ENCODE results near the gene LTBR.

DNA sequence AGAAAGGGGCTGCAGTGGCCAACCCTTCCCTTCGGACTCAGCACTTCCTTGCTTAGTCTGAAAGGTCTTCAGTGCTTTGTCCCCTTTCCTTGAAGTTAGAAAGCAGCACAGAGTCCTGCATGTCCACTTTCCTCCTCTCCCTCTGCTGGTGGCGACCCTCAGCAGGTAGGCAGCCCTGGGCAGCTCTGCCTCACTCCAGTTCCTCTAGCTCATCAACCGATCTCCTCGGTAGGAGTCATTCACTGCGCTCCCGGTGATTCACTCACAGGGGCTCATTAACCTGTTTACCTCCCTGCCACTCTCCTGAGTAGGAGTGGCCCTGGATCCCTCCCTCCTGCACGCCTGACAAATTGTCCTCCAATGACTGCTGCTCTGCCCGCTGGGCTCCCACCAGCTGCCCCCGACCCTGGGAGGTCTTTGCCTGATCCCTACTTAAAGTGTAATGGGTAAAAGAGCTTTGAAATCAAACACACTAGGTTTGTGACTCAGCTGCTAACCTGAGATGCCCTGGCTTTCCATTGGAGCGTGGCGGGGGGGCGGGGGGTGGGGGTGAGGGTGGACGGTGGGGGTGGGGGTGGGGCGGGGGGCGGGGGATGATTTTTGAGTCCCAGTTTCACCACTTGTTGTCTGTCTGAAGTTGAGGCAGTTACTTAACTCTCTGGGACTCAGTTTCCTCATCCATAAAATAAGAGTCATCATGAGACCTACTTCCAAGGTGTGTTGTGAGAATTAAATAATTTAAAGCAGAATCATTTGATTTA, 12.8 kb upstream of the LTBR start:
- TF ChIP-seq, protein P1, sequence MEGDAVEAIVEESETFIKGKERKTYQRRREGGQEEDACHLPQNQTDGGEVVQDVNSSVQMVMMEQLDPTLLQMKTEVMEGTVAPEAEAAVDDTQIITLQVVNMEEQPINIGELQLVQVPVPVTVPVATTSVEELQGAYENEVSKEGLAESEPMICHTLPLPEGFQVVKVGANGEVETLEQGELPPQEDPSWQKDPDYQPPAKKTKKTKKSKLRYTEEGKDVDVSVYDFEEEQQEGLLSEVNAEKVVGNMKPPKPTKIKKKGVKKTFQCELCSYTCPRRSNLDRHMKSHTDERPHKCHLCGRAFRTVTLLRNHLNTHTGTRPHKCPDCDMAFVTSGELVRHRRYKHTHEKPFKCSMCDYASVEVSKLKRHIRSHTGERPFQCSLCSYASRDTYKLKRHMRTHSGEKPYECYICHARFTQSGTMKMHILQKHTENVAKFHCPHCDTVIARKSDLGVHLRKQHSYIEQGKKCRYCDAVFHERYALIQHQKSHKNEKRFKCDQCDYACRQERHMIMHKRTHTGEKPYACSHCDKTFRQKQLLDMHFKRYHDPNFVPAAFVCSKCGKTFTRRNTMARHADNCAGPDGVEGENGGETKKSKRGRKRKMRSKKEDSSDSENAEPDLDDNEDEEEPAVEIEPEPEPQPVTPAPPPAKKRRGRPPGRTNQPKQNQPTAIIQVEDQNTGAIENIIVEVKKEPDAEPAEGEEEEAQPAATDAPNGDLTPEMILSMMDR (conservative IDR thresholded peaks at IDR 0.05; ENCODE audit: low read depth, low read length): peak; percentile 36
- TF ChIP-seq RCOR1 (IDR thresholded peaks at IDR 0.05; ENCODE audit: insufficient replicate concordance, low read length) (no peak), RAD21 (IDR thresholded peaks at IDR 0.05; ENCODE audit: low read length) (peak; percentile 42), MAFK (IDR thresholded peaks at IDR 0.05; ENCODE audit: low read depth, low read length) (no peak), POLR2A (IDR thresholded peaks at IDR 0.05; ENCODE audit: low read depth, low read length) (no peak)
- TF ChIP-seq, protein P2, sequence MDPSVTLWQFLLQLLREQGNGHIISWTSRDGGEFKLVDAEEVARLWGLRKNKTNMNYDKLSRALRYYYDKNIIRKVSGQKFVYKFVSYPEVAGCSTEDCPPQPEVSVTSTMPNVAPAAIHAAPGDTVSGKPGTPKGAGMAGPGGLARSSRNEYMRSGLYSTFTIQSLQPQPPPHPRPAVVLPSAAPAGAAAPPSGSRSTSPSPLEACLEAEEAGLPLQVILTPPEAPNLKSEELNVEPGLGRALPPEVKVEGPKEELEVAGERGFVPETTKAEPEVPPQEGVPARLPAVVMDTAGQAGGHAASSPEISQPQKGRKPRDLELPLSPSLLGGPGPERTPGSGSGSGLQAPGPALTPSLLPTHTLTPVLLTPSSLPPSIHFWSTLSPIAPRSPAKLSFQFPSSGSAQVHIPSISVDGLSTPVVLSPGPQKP (IDR thresholded peaks at IDR 0.05; ENCODE audit: borderline replicate concordance, low read depth, low read length): no peak
